ENCODE results near the gene ZC3H12C. TPM values are rescaled to one million over a fixed set of nuclear protein-coding genes. Genes with fewer than 3 reads are reported as not detected.

The ZC3H12C gene
- total and polyA plus RNA-seq, 2 of the 4 experiments (the other 2 are of a cell fraction) = 4.2 to 15.8 TPM

DNA sequence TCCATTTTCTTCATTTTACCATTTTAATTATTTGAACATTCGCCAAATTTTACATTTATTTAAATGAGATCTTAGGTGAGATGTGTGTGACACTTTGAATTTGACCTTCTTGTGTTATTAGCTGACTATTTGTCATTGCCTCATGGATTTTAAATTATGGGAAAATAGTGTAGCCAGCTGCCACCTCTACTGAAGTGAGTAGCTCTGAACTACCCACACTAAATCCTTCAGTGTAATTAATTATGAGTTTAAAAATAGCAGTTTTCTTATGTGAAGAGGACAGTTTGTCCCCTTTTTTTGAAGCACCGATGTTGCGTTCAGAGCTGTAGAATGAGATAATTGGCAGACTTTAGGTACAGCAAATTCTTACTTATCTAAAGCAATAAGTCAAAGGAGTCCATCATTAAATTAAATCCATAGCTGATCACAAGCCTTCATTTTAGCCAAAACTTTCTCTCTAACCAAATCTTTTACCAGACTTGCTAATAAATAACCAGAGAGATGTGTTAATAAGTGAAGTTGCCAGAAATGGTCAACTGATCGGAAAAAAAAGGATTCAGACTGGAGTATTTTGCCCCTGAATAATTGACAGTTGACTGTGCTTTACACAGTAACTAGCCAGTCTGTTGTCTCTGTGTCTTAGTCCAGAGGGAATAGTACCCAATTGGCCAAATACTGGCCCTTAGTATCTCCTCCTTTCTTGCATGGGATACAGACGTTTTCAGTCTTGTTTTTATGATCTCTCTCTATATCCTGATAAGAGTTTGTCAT lies 75.0 kb downstream of the ZC3H12C start:
- Histone ChIP-seq H2AK9ac (replicated peaks; ENCODE audit: low read depth, low read length, poor library complexity) (no peak overlapping the region), H3K9ac (ENCODE audit: low read depth, low read length) (no peak overlapping the region), H3K27me3 (ENCODE audit: control insufficient read depth, insufficient read depth, low read length) (no peaks in the 10 kb centered on the region), H4K5ac (ENCODE audit: low read depth, low read length) (no peak overlapping the region), H3K4me2 (ENCODE audit: low read depth, low read length) (no peak overlapping the region), H4K91ac (ENCODE audit: insufficient read depth, low read depth, low read length) (no peak overlapping the region), H2BK15ac (ENCODE audit: low read depth, low read length) (no peak overlapping the region), H2BK5ac (ENCODE audit: low read depth, low read length, poor library complexity, severe bottlenecking) (no peak overlapping the region), H3K23ac (ENCODE audit: low read depth, low read length) (no peak overlapping the region), H4K8ac (ENCODE audit: low read depth in 2 of 2, low read length in 2 of 2) (no peak overlapping the region), H3K56ac (ENCODE audit: extremely low read depth, insufficient read depth, low read length) (no peak overlapping the region), H3K9me3 (ENCODE audit: control insufficient read depth, insufficient read depth, low read length) (no peaks in the 10 kb centered on the region), H3K18ac (ENCODE audit: low read depth, low read length) (no peak overlapping the region), H3K4me1 (ENCODE audit: control insufficient read depth, insufficient read depth, low read length) (no peaks in the 10 kb centered on the region), H3K27ac (ENCODE audit: insufficient read depth, low read length) (no peak overlapping the region), H2AFZ (replicated peaks; ENCODE audit: low read length, poor library complexity) (no peak overlapping the region), H3K4me3 (ENCODE audit: insufficient read depth, low read depth, low read length) (no peak overlapping the region), H4K20me1 (ENCODE audit: insufficient read depth, low read length) (no peaks in the 10 kb centered on the region), H2BK120ac (ENCODE audit: low read depth, low read length) (no peak overlapping the region), H3K4ac (ENCODE audit: low read depth, low read length) (no peak overlapping the region), H3K9me1 (ENCODE audit: insufficient read depth, low read length) (peaks cover 9% of the 10 kb centered on the region), H3K14ac (replicated peaks; ENCODE audit: low read depth, low read length) (no peak overlapping the region), H2AK5ac (ENCODE audit: low read depth, low read length) (no peak overlapping the region), H2BK20ac (ENCODE audit: low read depth, low read length) (no peak overlapping the region), H3K79me1 (ENCODE audit: low read depth in 1 of 2, low read length in 2 of 2) (peaks cover 10 to 19% of the 10 kb centered on the region in 2 experiments; a peak in 3 of 4 replicates), H3K36me3 (ENCODE audit: control insufficient read depth, insufficient read depth, low read length) (peaks cover 21% of the 10 kb centered on the region)
- dilution Hi-C loops (cut with HindIII; ENCODE audit: low sequenced_read_pairs, unreplicated experiment) = no loop called here
- WGBS, 2 experiments (ENCODE audit: extremely low coverage in 2 of 2, insufficient read length in 1 of 2) = no CpG with 5 or more reads among the region's 5 CpGs
- in situ Hi-C loops (cut with MboI; ENCODE audit: low sequenced_read_pairs) = no loop called here
- BruUV-seq (replicated peaks) = no TSS peak
- no peak for ATAC-seq (ENCODE audit: low read depth)
- ChIA-PET CTCF (no interaction called here), POLR2A (ENCODE audit: unreplicated experiment) (no interaction called here)
- TF ChIP-seq CHD1 (IDR thresholded peaks at IDR 0.05; ENCODE audit: low read depth, low read length) (no peak), NFE2L2 (IDR thresholded peaks at IDR 0.05; ENCODE audit: low read depth, low read length) (no peak), USF2 (IDR thresholded peaks at IDR 0.05; ENCODE audit: low read depth, low read length) (no peak)
- intact Hi-C loops (cut with micrococcal nuclease) = no loop called here
- no peak for DNase-seq

Data from IMR-90 (cell line).